ENCODE results near the gene RALA. TPM values are rescaled to one million over a fixed set of nuclear protein-coding genes. Genes with fewer than 3 reads are reported as not detected.

RALA gene
- total RNA-seq, 2 experiments from 2014 or later, result 32.5 to 32.8 TPM

DNA sequence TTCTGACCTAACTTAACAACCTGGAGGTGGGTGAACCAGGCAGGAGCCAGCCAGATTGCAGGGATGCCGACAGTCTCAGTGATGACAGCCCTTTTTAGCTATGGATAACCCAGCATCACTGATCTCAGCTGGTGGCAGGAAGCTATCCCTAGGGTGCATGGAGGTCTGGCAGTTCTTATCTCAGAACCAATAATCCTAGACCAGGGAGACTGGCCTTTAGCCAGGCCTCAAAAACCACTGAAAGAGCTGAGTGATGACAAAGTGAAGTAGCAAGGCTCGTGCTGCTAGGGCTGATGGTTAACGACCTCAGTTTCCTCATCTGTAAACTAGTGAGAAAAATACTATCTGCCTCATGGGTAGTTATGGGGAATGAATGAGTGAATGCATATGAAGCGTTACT is 112.5 kb downstream of the RALA start:
- ATAC-seq (no peak), DNase-seq (peak; percentile 66)
- CTCF ChIA-PET, result interaction anchor here (0.7 to 5.9 kb wide), 6 partner anchors 10 to 316 kb away, joined by 3 to 79 read pairs (median 4); no protein-coding TSS in a partner anchor
- POLR2A ChIA-PET, result interaction anchor here (0.8 to 1.4 kb wide), 5 partner anchors 12 to 169 kb away, joined by 3 to 5 read pairs (median 3); no protein-coding TSS in a partner anchor
- TF ChIP-seq, protein P1, sequence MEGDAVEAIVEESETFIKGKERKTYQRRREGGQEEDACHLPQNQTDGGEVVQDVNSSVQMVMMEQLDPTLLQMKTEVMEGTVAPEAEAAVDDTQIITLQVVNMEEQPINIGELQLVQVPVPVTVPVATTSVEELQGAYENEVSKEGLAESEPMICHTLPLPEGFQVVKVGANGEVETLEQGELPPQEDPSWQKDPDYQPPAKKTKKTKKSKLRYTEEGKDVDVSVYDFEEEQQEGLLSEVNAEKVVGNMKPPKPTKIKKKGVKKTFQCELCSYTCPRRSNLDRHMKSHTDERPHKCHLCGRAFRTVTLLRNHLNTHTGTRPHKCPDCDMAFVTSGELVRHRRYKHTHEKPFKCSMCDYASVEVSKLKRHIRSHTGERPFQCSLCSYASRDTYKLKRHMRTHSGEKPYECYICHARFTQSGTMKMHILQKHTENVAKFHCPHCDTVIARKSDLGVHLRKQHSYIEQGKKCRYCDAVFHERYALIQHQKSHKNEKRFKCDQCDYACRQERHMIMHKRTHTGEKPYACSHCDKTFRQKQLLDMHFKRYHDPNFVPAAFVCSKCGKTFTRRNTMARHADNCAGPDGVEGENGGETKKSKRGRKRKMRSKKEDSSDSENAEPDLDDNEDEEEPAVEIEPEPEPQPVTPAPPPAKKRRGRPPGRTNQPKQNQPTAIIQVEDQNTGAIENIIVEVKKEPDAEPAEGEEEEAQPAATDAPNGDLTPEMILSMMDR (IDR thresholded peaks at IDR 0.05), result no peak
- H3K36me3 Mint-ChIP-seq (ENCODE audit: low read depth), result peaks cover 11% of the 10 kb centered on the region
- peak overlapping the region; percentile 60 for H3K27ac Mint-ChIP-seq
- H3K27me3 Mint-ChIP-seq, result no peaks in the 10 kb centered on the region
- peak overlapping the region; percentile 38 for H3K4me3 Mint-ChIP-seq
- peaks cover 43% of the 10 kb centered on the region for H3K4me1 Mint-ChIP-seq (ENCODE audit: low read depth)
- intact Hi-C loops (cut with micrococcal nuclease), result loop anchor here (10.0 kb wide), 1 partner anchor 101 kb away; no protein-coding TSS in a partner anchor
- no peaks in the 10 kb centered on the region for H3K9me3 Mint-ChIP-seq

- H3K27ac Mint-ChIP-seq, result no peak overlapping the region
- intact Hi-C loops (cut with micrococcal nuclease), result no loop called here
- DNase-seq, result peak; percentile 74
- no peaks in the 10 kb centered on the region for H3K27me3 Mint-ChIP-seq
- ChIA-PET POLR2A (interaction anchor here (0.6 to 1.7 kb wide), 3 partner anchors 163 to 282 kb away, joined by 3 to 6 read pairs (median 4); no protein-coding TSS in a partner anchor), CTCF (interaction anchor here (0.8 to 13.6 kb wide), 9 partner anchors 10 to 207 kb away, joined by 3 to 364 read pairs (median 3); no protein-coding TSS in a partner anchor)
- peak; percentile 83 for ATAC-seq
- H3K4me3 Mint-ChIP-seq, result no peak overlapping the region
- peaks cover 16% of the 10 kb centered on the region for H3K4me1 Mint-ChIP-seq (ENCODE audit: low read depth)
- TF ChIP-seq, protein P1 (IDR thresholded peaks at IDR 0.05), result peak; percentile 64
- H3K9me3 Mint-ChIP-seq, result no peaks in the 10 kb centered on the region
- H3K36me3 Mint-ChIP-seq (ENCODE audit: low read depth), result peaks cover 5% of the 10 kb centered on the region
Observed at GRCh38 chr7:39741942-39742623, 118.7 kb downstream of the RALA start.

DNA sequence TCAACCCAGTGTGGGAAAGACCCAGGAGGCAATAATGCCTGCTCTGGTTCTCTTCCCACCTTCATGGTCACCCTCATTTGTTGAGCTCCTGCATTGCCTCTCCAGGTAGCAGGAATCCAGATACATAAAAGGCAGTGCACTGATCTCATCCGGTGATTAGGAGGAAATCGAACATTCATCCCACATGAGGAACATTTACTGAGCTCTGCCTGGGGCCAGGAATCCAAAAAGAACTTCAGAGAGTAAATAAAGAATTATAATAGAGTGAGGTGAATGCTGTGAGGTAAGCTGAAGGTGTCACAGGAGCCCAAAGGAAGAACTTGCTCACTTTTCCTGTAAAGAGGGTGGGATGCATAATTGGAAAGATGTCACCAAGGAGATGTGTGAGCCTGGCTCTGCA is 121.2 kb downstream of the RALA start:
- Mint-ChIP-seq H3K9me3 (no peaks in the 10 kb centered on the region), H3K36me3 (ENCODE audit: low read depth) (peaks cover 1% of the 10 kb centered on the region), H3K4me1 (ENCODE audit: low read depth) (peaks cover 16% of the 10 kb centered on the region), H3K27ac (no peak overlapping the region), H3K27me3 (no peaks in the 10 kb centered on the region), H3K4me3 (no peak overlapping the region)
- no peak for DNase-seq
- TF ChIP-seq, protein P1 (IDR thresholded peaks at IDR 0.05), result no peak
- intact Hi-C loops (cut with micrococcal nuclease), result loop anchor here (2.0 kb wide), 1 partner anchor 164 kb away; no protein-coding TSS in a partner anchor
- ATAC-seq, result no peak
- POLR2A ChIA-PET, result no interaction called here
- CTCF ChIA-PET, result interaction anchor here (1.6 to 13.6 kb wide), 4 partner anchors 10 to 178 kb away, joined by 3 to 364 read pairs (median 28); no protein-coding TSS in a partner anchor

GRCh38 chr7:39745320-39745719 is 121.9 kb downstream of the RALA start:
- CTCF ChIA-PET, result interaction anchor here (0.7 to 13.6 kb wide), 19 partner anchors 7 to 200 kb away, joined by 3 to 364 read pairs (median 4); partner anchors contain the start of gene RALA
- intact Hi-C loops (cut with micrococcal nuclease), result loop anchor here (2.0 kb wide), 1 partner anchor 165 kb away; no protein-coding TSS in a partner anchor
- ATAC-seq (no peak), DNase-seq (no peak)
- H3K4me3 Mint-ChIP-seq, result no peak overlapping the region
- peaks cover 1% of the 10 kb centered on the region for H3K36me3 Mint-ChIP-seq (ENCODE audit: low read depth)
- POLR2A ChIA-PET, result no interaction called here
- no peaks in the 10 kb centered on the region for H3K9me3 Mint-ChIP-seq
- H3K4me1 Mint-ChIP-seq (ENCODE audit: low read depth), result peaks cover 16% of the 10 kb centered on the region
- TF ChIP-seq, protein P1 (IDR thresholded peaks at IDR 0.05), result no peak
- no peak overlapping the region for H3K27ac Mint-ChIP-seq
- no peaks in the 10 kb centered on the region for H3K27me3 Mint-ChIP-seq

Measured in activated CD8-positive, alpha-beta T cell treated with anti-CD3 and anti-CD28 coated beads for 36 hours (primary cell).